Activated CD4-positive, alpha-beta T cell treated with anti-CD3 and anti-CD28 coated beads, Interleukin-2, amount 50 U/mL, for 24 hours (primary cell): ENCODE measurements around the gene EVX1.

Experiments
- DNase-seq, 2 donors: peaks; one replicate each; pipeline ENCODE4 v3.0.0-alpha.2; 2020; ENCODE audit warnings: low read depth in 1 of 2, low spot score in 1 of 2

Gene EVX1

DNA sequence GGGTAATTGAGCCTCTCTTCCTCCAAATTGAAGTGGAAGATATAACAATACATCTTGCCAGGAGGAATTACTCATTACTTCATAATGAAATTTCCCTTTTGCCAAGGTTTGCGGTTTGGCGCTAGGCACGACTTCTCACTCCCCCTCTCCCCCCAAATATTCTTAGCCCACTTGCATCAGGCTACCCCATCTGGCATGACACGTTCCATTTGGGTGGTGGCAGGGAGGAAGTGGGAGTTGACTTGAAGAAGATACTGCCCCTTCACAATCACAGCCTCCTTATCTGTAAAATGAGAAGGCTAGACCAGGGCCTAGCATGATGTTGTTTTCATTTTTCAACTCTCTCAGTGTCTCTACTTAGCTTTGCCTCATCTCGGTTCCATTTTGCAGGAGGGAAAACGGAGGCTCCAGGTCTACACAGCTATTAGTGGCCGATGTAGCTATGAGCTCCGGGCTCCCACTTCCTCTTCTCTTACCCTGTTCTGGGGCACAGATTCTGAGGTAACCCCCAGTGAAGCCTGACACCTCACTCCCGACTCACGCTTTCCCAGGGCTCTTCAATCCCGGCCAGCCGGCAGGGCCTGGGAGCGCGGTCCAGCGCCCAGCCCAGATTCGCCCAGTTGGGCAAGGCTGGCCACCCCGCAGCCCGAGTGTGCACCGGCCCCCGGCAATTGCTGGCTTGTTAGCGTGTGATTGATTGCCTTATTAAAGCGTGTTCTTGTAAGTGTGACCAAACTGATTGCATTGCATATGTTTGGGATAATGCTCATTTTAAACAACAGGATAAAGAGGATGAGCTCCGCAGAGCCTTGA is 6.5 kb downstream of the EVX1 start:
- no peak for DNase-seq

DNA sequence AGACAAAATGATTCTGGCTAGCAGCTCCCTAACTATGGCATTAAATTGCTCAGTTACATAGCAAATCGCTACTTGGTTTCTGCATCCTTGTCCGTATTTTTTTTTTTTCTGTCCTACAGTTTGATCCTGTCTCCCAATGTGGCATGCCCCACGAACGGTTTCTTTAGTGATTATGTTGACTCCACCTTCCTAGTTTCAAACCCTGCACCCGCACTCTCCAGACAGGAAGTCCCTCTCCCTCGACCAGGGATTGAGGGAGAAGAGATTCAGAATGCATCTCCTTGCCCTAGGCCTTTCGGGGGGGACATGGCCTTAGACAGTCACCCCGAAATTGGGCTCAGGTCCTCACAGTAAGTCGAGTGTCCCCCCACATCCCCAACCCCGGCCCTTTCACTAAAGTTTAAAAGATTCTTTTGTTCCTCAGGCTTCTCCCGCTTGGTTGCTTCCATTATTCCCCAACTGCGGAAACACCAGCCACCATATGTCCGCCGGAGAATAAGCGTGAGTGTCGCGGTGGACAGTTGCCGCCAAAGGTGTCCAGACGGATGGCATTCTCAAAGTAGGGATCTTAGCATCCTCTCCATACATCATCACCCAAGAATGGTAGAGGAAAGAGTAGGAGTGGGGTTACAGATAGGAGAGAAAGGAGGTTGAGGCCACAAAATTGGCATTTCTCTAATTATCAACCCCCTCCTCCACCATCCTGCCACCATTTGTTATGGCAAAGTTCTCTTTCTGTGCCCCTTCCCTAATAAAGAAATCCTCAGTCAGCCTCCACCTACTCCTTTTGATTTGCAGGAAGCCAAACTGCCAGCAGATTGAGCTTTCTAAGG is 7.3 kb downstream of the EVX1 start:
- no peak for DNase-seq

- DNase-seq = no peak
Observed at GRCh38 chr7:27250557-27251070, 8.0 kb downstream of the EVX1 start.

GRCh38 chr7:27251136-27251651 is 8.6 kb downstream of the EVX1 start:
- DNase-seq = no peak

DNA sequence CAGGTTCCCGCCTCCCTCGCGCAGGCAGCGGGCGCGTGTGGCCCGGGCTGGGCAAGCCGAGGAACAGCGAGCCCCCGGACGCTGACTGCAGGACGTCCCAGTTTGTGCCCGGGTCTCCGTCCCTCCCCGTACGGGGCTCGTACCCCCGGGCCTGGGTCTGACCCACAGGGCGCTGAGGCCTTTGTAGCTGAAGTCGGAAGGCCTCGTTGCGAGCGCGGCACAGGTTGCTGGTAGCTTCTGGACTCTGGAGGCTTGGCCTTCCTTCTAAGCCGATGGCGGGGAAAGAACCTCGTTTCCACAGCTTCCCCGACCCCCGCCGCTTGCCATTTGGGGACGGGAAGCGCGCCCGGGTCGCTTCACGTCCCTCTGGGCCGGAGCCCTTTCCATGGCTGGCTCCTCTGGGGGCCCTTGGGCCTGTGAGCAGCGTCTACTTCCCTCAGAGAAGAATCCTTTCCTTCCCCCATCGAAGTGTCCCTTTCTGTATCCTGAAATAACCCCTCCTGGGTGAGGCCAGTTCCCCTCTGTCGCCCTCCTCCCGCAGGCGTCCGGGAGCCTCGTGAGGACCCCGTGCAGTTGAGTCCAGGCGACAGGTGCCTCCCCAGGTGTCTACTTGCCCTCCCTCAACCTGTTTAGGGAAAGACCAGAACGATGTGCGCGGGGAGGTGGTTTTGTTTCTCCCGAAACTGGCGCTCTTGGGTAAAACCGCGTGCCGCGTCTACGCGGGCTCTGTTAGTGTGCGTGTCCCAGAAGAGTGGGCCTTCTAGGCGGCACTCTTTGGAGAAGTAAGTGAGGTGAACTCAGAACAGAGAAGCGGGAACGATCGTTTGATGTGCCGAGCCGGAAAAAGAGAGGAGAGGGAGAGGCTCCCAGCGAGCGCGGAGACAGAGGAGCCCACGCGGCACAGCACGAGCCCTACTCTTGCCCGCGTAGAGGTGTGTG is 9.3 kb downstream of the EVX1 start:
- DNase-seq = no peak

GRCh38 chr7:27254625-27255024 is 12.0 kb downstream of the EVX1 start:
- no peak for DNase-seq

GRCh38 chr7:27260211-27260610 is 17.6 kb downstream of the EVX1 start:
- DNase-seq = no peak

GRCh38 chr7:27262121-27262520 is 19.5 kb downstream of the EVX1 start:
- DNase-seq = no peak

GRCh38 chr7:27263781-27264180 is 21.2 kb downstream of the EVX1 start:
- no peak for DNase-seq

DNA sequence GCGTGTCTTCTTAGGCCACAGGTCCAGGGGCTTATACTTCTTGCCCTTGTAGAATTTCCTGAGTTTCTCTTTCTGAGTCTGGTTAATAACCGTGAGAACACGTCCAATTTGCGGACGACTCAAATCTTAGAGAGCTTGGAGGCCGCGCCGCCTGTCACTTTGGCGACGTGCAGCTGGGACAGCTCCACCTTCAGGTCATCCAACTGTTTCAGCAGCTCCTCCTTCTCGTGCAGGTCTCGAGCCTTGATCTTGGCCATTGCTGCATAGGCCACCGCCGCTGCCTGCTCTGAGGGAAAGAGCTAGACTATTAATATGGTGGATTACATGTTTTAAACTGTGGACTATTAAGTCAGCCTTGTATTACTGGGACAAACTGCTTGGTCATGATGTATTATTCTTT is 26.9 kb downstream of the EVX1 start:
- no peak for DNase-seq

- DNase-seq = no peak
Observed at GRCh38 chr7:27271384-27271783, 28.8 kb downstream of the EVX1 start.

GRCh38 chr7:27277628-27278027 is 35.0 kb downstream of the EVX1 start:
- DNase-seq = no peak

- no peak for DNase-seq
Observed at GRCh38 chr7:27283558-27283957, 41.0 kb downstream of the EVX1 start.

DNA sequence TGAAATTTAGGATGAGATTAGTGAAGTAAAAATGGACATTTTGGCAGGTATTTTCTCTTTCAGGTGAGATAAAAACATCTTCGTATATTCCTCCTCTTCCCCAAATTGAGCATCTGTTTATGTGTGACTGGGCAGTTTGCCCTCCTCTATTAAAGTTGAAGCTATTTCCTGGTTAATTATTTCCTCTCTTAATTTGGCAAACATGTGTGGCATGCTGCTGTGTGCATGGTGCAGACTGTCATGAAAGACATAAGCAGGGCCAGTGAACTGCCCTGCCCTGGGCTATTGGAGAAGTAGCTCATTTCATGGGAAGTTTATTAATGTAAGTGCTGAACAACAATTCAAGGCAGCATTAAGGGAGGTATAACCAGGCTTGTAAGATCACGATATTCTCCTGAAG is 52.6 kb downstream of the EVX1 start:
- DNase-seq = no peak

DNA sequence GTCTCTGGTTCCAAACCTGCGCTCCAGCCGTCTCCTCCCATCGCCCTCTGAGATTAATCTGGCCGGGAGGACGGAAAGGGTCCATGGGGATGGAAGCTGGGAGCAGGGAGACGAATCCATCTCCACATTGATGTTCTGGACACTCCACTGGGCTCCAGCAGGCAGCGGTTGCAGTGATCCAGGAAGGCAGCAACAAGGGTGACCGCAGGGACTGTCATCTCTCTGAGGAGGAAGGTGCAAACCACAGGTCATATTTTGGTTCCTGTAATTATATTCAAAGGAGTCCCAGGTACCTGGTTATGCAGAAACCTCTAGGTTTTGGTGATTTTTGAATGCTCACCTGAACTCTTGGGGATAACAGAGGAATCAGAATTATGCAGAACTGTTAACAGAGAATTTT is 54.8 kb downstream of the EVX1 start:
- no peak for DNase-seq
